Medulla oblongata (tissue), 1 donor: ENCODE data around the gene TEX55.
"Not testable (repeated sequence)": the region's sequence is repeated elsewhere in the genome, so short reads cannot be mapped to it uniquely, and the experiment has no call there.

ENCODE experiments used
- DNase-seq: peaks from one replicate; pipeline ENCODE4 v3.0.0-alpha.2; 2015; ENCODE audit errors: extremely low spot score

Gene TEX55

DNA sequence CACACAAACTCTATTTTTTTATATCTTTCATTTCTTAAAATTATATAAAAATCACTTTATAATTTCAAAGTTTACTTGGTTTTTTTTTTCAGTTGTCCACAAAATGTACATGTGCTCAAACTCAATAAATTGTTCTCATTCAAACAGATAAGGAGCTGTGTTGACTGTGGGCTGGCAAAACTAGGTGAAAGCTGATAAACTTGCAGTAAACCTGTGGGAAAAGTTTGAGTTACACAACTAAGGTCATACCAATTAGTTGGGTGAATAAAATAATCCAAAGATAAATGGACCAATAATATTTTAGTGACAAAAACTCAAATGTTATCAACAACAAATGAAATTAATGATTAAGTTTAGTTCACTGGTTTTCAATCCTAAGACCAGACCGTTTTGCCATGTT is 14.8 kb downstream of the TEX55 start:
- no peak for DNase-seq

DNA sequence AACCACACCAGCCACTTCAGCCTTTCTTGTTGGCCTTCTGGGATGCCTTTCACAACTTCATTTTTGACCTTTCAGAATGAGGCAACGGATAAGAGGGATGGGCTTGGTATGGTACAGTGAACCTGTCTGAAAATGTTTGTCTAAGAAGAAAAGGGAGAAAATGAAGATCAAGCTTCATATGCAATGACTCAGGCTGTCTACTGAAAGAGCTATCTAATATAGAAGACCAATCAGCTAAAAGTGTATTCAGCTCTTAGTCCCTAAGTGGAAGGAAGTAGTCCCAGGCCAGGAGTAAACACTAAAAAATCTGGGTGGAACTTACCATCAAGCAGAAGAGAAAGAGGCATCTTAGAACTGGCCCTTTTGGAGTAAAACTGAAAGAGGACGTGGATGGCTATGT is 15.3 kb downstream of the TEX55 start:
- DNase-seq: no peak

DNA sequence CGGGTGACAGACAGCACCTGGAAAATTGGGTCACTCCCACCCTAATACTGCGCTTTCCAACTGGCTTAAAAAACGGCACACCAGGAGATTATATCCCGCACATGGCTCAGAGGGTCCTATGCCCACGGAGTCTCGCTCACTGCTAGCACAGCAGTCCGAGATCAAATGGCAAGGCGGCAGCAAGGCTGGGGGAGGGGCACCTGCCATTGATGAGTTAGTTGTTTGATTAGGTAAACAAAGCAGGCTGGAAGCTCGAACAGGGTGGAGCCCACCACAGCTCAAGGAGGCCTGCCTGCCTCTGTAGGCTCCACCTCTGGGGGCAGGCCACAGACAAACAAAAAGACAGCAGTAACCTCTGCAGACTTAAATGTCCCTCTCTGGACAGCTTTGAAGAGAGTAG is 18.8 kb downstream of the TEX55 start:
- not testable (repeated sequence) for DNase-seq

DNA sequence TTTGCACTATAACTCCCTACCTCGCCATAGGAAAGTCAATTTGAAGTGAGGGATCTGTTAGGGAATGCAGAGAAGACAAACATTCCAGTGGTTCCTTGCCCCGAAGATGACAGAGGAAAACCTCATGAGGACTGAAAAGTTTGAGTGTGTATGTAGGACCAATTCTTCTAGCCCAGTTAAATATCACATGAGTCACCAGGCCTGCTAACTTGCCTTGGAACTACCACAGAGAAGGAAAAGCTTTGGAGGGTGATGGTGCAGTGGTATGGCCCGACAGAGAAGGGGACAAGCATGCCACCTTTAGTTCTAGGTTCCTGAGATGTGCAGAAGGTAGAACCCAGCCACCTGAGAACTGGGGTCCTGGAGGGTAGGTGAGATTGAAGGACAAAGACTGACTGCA is 24.9 kb downstream of the TEX55 start:
- no peak for DNase-seq

DNA sequence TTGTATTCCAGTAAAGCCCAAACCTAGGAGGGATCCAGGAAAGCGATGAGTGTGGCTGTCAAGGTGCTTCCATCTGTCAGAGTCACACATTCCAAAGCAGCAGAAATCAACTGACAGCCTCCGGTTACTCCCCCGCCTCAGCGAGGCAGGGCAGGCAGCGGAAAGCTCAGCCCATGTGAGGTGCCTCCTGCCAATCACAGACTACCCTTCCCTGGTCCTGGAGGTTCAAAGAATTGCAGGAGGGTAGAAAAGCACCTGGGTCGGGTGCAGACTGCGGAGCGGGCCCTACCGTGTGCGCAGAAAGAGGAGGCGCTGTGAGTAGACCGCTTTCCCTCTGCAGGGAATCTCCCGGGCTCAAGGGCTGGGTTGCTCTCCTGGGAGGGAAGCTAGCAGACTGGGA is 27.4 kb downstream of the TEX55 start, which contains the start of gene UPK1B:
Gene UPK1B, plus strand, starts transcription at position 274 of the 400 bp plus-strand sequence. CDS start 13,144 bp downstream, outside the sequence.
- no peak for DNase-seq

DNA sequence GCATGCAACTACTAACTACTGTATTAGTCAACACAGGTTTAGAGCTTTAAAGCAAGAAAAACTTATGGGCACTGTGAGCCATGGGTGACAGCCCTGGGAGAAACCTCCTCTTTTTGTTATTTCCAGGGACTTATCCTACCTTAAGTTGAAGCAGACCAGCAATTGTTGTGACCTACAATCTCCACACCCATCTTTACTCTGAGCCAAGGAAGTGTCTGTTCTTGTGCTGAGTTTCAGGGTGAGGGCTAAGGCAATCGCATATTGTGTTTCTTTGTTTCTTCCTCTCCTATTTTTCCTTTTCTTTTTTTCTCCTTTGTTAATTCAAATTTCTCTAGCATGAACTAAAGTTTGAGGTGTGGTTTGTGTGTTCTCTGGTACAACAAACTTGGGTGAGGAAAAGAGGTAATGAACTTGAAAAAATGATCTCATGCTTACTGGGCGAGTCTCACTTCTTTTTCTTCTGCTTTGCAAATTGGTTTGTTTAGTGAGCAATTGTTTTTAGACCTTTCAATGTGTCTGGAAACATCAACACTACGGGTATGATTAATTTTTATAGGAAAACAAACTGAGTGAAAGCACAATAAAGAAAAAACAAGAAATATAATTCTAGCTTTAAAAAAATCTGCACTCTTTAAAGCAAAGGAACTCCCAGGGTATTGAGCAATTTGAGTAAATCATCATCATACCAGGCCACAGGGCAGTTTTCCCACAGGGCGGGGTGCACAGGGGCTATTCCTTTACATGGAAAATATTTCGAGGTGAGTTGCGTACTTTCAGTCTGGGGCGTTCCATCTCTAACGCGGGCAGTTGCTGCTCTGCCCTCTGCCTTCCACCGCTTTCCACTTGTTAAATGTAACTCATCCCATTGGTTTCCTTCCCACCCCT is 30.1 kb downstream of the TEX55 start:
- no peak for DNase-seq

DNA sequence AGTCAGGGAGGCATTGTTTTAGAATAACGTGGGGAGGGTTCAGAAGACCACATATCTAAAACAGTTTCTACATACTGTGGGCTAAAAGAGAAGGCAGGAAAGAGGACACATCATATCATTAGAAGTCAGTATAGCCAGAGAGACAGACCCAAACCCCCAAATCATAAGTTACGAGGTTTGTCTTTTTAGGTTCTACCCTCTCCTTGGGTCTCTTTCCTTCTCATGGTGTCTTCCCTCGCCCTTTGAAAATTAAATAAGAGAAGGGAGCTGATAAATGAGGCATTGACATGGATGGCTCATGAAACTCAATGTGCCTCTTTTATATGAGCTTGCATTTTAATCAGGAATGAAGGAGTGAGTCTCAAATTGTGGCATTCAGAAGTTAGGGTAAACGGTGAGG is 30.8 kb downstream of the TEX55 start:
- no peak for DNase-seq

DNA sequence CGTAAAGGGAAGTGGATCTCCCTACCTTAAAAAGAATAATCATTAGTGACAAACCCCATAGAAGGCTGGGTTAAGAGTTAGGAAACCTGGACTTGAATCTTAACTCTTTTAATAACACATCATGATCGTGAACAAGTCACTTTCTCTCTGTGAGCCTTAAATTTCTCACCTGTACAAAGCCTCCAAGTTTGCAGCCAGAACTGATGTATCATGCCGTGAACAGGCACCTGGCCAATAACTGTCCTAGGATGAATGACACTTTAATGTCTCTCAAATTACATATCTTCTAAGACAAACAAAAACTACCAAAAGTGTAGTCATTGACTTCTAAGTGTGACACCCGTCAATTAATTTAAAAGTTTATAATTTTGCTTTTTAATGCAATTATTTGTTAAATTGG is 31.4 kb downstream of the TEX55 start:
- no peak for DNase-seq

DNA sequence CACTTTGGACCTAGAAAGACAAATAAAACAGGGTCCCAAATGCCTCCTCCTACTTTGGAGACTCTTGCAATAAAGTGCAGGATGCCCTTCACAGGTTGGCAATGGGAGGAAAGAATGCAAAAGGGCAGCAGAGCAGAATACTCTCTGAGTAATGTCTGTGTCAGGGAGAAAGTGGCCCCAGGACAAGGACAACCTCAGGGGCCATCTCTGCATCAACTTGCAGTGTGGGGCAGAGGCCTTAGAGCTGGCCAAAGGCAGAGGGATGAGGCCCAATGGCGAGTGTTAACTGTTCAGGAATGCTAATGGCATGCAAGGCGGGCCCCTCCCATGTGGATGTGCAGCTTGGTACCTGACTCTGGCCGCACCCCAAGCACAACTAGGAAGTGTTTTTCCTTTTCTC is 35.8 kb downstream of the TEX55 start:
- DNase-seq: no peak

DNA sequence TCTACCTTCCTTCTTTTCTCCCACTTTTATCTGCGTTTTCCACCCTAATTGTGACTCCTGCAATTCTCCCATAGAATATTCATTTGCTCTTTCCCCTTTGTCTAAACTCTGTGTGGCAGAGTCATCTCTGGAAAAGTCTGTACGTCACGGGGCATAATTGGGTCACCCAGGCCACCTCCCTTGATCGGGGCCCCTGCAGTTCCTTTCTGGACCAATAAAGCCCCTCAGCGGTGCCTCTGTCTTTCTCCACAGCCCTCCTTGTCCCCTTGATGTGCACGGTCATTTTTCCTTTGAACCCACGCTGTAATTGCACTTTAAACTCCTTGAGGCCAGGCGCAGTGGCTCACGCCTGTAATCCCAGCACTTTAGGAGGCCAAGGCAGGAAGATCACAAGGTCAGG is 38.1 kb downstream of the TEX55 start:
- DNase-seq: no peak

DNA sequence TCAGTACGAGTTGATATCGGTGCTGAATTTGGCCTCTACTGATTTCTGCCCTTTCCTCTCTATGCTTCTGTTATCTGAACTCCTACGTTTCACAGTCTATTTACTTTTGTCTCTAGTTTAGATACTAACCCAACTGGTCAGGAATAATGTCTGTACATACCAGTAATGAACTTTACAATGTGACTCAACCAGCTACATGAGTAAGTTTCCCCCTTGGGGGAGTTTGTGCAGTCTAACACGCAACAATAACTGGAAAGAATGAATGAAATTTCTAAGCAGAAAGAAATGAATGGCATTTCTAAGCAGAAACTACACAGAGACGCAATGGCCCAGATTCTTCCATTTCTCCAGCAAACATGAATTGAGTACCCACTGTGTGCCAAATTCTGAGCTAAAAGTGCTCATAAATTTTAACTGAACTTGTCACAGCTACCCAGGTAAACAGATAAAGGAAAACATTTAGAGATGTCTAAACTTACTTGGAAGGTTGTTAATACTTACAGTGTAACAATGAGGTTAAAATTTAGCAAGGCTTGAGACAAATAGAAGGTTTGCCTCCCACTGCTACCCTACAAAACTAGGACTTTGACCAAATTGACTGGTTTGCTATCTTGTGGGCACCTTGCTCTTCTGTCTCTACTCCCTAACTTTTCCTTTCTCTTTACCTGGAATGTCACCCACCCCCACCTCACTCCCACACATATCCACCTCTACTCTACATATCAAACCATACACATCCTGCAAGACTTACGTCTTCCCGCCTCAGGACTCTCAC is 39.0 kb downstream of the TEX55 start:
- no peak for DNase-seq

DNA sequence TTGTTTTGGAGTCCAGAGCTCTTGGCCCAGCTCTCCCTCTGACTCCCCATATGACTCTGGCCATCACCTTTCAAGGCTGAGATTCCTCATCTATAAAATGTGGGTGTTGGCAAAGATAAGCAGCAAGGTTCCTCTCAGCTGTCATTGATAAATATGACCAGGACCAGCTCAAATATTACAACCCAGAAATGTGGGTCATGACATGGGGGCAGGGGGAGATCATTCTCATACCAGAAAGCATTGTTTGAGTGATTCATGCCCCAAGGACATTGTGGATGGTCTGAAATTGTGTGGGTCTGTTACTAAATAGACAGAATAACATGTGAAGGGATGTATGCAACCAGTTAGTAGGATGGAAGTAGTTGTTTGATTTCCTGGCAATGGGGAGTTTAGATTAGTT is 41.3 kb downstream of the TEX55 start:
- no peak for DNase-seq

DNA sequence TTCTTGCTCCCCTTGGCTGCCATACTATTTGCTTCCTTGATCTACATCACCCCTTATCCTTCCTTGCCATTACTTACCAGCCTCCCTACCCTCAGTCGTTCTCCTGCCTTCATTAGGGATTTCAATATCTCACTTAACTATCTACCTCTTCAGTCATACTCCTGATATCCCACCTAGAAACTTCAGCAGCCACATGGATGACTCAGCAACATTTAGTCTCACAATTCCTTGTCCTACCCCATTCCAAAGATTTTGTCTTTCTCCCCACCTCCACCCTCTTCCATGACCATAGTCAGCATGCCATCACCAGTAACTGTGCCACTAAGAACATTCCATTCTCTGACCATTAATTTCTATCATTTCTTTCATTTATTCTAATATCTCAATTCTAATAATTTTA is 45.8 kb downstream of the TEX55 start:
- DNase-seq: no peak

DNA sequence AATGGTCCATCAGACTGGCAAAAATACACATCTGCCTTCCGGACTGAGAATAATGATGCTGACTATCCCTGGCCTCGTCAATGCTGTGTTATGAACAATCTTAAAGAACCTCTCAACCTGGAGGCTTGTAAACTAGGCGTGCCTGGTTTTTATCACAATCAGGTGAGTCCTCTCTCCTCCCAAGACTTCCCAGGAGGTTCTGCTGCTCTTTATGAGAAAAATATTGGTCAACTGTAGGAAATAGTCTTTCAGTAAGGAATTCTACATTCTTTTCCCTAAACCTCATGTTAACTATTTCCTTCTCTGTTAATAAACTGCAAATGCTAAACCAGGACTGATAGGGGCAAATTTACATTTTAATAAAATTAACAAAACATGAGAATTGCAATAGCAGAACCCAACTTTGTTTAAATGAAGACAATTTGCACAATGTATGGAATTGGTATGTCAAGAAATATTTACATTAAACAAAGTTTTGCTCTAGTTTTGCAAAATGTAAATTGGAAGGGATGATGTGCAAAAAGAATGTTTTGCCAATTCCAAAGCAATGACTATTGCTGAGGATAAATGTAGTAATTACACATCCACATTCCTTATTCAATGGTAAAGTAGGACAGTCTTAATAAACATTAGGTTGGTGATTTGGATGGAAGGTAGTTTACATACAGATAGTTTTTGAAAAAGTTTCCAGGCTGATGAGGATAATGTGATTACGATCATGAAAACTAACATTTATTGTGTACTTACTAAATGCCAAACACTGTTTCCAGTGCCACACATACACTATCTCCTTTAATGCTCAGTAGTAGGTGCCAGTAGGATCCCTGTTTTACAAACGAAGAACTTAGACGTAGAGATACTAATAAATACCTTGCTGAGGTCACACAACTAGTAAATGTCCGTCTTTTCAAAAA is 48.5 kb downstream of the TEX55 start:
- DNase-seq: no peak

DNA sequence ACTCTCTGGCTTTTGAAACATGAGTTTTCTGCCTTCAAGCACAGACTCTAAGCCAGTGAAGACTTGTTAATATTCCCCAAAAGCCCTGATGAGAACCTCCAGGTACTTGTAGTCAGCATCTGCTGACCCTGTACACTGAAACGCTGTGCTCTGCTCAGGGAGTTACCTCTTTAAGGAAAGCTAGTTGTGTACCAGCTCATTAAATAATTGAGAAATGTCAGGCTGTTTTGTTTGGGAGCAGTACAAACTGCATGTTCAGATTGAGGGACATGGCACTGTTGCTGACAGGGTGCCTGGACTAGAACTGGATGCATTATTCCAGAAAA is 49.1 kb downstream of the TEX55 start:
- no peak for DNase-seq

DNA sequence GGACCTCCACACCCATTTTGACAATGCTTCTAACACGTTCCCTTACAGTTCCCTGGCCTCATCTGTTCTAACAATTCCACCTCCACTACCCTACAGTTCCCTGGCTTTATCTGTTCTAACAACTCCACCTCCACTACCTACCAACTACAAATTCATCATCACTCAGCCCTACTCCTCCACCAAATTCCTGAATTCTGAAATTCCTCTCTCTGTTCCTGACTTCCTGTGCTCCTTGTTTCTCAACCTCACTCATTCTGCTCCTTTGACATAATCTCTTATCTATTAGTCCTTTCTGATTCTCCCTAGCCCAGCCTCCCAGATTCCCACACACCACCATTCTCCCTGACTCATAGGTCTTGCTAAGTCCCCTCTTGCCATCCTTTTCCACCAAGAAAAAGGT is 49.9 kb downstream of the TEX55 start:
- no peak for DNase-seq
